Vagina (tissue), 2 donors: Measurements from ENCODE around the gene RPS14. TPM values are rescaled to one million over a fixed set of nuclear protein-coding genes. Genes with fewer than 3 reads are reported as not detected.

Experiments used
- DNase-seq, 2 donors: peaks; one replicate each; pipeline ENCODE4 v3.0.0-alpha.2; 2017; ENCODE audit errors: extremely low spot score in 2 of 2
- H3K27ac ChIP-seq: fragments of 200-600 bp; sonication (generic); one replicate; pipeline ENCODE4 v1.5.1; 2019
- H3K27me3 ChIP-seq: fragments of 200-600 bp; sonication (generic); one replicate; pipeline ENCODE4 v1.5.1; 2019
- H3K36me3 ChIP-seq, 2 donors: fragments of 200-600 bp; sonication (generic); one replicate each; pipeline ENCODE4 v1.5.1; 2017 to 2019
- H3K4me1 ChIP-seq: fragments of 200-600 bp; sonication (generic); one replicate; pipeline ENCODE4 v1.5.1; 2019
- H3K4me3 ChIP-seq, 2 donors: fragments of 200-600 bp; sonication (generic); 1 replicate in 1 of 2; 2 replicates in 1 of 2; pipeline ENCODE4 v1.5.1; 2016 to 2019
- H3K9me3 ChIP-seq: fragments of 200-600 bp; sonication (generic); one replicate; pipeline ENCODE4 v1.5.1; 2019
- CTCF ChIP-seq, 3 experiments: fragments of 450-650 bp in 2 of 3; fragments of 200-600 bp in 1 of 3; sonication (generic) in 1 of 3; IDR thresholded peaks; one replicate each; pipeline ENCODE4 v1.5.1; 2017 to 2019; ENCODE audit warnings: antibody characterized with exemption in 3 of 3, mild to moderate bottlenecking in 2 of 3, moderate library complexity in 2 of 3
- POLR2A ChIP-seq, 2 donors: fragments of 450-650 bp; IDR thresholded peaks; one replicate each; pipeline ENCODE4 v1.6.1; 2017; ENCODE audit warnings: antibody characterized with exemption in 2 of 2, mild to moderate bottlenecking in 2 of 2, moderate library complexity in 2 of 2
- POLR2AphosphoS5 ChIP-seq, 2 donors: sonication (generic); formaldehyde crosslinking; IDR thresholded peaks; one replicate each; pipeline ENCODE4 v1.9.0; 2017; ENCODE audit warnings: antibody characterized with exemption in 2 of 2, mild to moderate bottlenecking in 2 of 2, low read depth in 1 of 2; ENCODE audit not compliant: insufficient read depth in 1 of 2
- intact Hi-C: fragments of 100-400 bp; cut with DNase I; formaldehyde crosslinking; loops from one replicate; pipeline ENCODE4 v1.15.1; 2023
- total RNA-seq: library from RNA; depleted of rRNA; stranded (reverse); fragments of >200 nt; gene quantifications from one replicate; pipeline ENCODE4 v1.2.3, GENCODE V29; 2016

Gene RPS14
- total RNA-seq, 1 donor from 2014 or later, result 3,194 TPM

DNA sequence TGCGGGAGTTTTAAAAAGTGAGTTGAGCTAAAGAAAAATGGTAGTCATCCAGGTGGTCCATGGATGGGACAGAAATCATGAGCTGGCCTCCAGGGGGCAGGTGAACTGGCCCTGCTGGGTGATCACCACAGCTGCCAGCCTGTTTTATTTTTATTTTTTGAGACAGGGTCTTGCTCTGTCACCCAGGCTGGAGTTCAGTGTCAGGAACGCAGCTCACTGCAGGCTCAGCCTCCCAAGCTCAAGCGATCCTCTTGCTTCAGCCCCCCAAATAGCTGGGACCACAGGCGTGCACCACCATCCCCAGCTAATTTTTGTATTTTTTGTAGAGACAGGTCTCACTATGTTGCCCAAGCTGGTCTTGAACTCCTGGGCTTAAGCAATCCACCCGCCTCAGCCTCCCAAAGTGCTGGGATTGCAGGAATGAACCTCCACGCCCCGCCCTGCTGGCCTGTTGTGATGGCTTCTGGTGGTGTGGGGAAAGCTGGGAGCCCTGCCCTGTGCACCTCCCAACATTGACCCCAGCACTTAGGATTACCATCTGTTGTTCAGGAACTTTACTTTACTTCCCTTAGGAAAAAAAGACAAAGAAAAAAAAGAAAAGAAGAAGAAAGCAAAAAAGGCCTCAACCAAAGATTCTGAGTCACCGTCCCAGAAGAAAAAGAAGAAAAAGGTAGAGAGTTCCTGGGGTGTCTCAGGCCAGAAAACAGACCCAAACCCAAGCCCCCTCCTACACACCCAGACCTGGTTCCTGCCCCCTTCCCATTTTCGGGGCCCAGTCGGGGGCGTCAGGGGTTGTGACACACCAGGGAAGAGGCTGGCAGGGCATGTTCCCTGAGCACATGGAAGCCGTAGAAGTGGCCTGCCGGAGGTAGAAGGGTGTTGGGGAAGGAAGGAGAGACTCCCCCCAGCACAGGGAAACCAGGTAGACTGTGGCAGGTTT is 51.5 kb downstream of the RPS14 start:
- H3K27me3 ChIP-seq, result no peaks in the 10 kb centered on the region
- no peaks in the 10 kb centered on the region for H3K4me1 ChIP-seq
- TF ChIP-seq POLR2AphosphoS5 (IDR thresholded peaks at IDR 0.05; ENCODE audit: insufficient read depth in 1 of 2, low read depth in 1 of 2) (no peak), POLR2A (IDR thresholded peaks at IDR 0.05) (no peak), CTCF (IDR thresholded peaks at IDR 0.05) (no peak)
- intact Hi-C loops, result no loop called here
- H3K36me3 ChIP-seq, result peaks cover 0 to 46% of the 10 kb centered on the region in 2 donors
- H3K9me3 ChIP-seq, result no peaks in the 10 kb centered on the region
- H3K27ac ChIP-seq, result no peak overlapping the region
- H3K4me3 ChIP-seq, result no peak overlapping the region
- DNase-seq, result no peak

GRCh38 chr5:150397146-150397781 is 52.3 kb downstream of the RPS14 start:
- no peak for DNase-seq
- H3K27ac ChIP-seq, result no peak overlapping the region
- H3K36me3 ChIP-seq, result peaks cover 0 to 54% of the 10 kb centered on the region in 2 donors
- H3K4me3 ChIP-seq, result no peak overlapping the region
- no peaks in the 10 kb centered on the region for H3K4me1 ChIP-seq
- no peaks in the 10 kb centered on the region for H3K27me3 ChIP-seq
- no peaks in the 10 kb centered on the region for H3K9me3 ChIP-seq
- TF ChIP-seq POLR2AphosphoS5 (IDR thresholded peaks at IDR 0.05; ENCODE audit: insufficient read depth in 1 of 2, low read depth in 1 of 2), result no peak
- TF ChIP-seq POLR2A (IDR thresholded peaks at IDR 0.05), result no peak
- no peak for TF ChIP-seq CTCF (IDR thresholded peaks at IDR 0.05)
- intact Hi-C loops, result no loop called here

GRCh38 chr5:150396267-150396666 is 53.3 kb downstream of the RPS14 start:
- Histone ChIP-seq H3K27me3 (no peaks in the 10 kb centered on the region), H3K36me3 (peaks cover 0 to 63% of the 10 kb centered on the region in 2 donors), H3K4me1 (no peaks in the 10 kb centered on the region), H3K27ac (no peak overlapping the region), H3K9me3 (no peaks in the 10 kb centered on the region), H3K4me3 (no peak overlapping the region)
- no peak for DNase-seq
- TF ChIP-seq POLR2AphosphoS5 (IDR thresholded peaks at IDR 0.05; ENCODE audit: insufficient read depth in 1 of 2, low read depth in 1 of 2) (no peak), CTCF (IDR thresholded peaks at IDR 0.05) (no peak), POLR2A (IDR thresholded peaks at IDR 0.05) (no peak)
- intact Hi-C loops, result no loop called here

DNA sequence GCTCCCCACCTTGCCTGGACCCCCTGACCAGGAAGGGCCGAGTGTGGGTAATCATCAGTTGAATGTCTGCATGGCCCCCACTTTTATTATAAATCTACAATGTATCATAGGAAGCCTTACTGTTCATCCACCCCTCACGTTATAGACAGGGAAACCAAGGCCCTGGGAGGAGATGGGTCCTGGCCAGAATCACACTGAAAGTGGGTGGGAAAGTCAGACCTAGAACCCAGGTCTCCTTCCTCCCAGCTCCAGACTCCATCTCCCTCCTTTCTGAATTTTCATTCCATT is 53.9 kb downstream of the RPS14 start:
- no peak overlapping the region for H3K27ac ChIP-seq
- H3K4me3 ChIP-seq, result no peak overlapping the region
- DNase-seq, result no peak
- no peaks in the 10 kb centered on the region for H3K27me3 ChIP-seq
- H3K36me3 ChIP-seq, result peaks cover 0 to 63% of the 10 kb centered on the region in 2 donors
- no peak for TF ChIP-seq POLR2A (IDR thresholded peaks at IDR 0.05)
- no peak for TF ChIP-seq CTCF (IDR thresholded peaks at IDR 0.05)
- no peak for TF ChIP-seq POLR2AphosphoS5 (IDR thresholded peaks at IDR 0.05; ENCODE audit: insufficient read depth in 1 of 2, low read depth in 1 of 2)
- H3K4me1 ChIP-seq, result no peaks in the 10 kb centered on the region
- intact Hi-C loops, result no loop called here
- no peaks in the 10 kb centered on the region for H3K9me3 ChIP-seq
